Mononuclear cell (primary cell): ENCODE measurements around the gene MRTFA. TPM values are rescaled to one million over a fixed set of nuclear protein-coding genes. Genes with fewer than 3 reads are reported as not detected.
"Not testable (repeated sequence)": the region's sequence is repeated elsewhere in the genome, so short reads cannot be mapped to it uniquely, and the experiment has no call there.

ENCODE experiments used
- H3K27me3 ChIP-seq: 2 replicates; pipeline ENCODE4 v1.6.0; 2011; ENCODE audit warnings: low read length, control low read depth; ENCODE audit not compliant: insufficient read depth
- H3K4me1 ChIP-seq: 2 replicates; pipeline ENCODE4 v1.5.1; 2011; ENCODE audit warnings: mild to moderate bottlenecking, low read length, control low read depth; ENCODE audit not compliant: insufficient read depth
- H3K4me3 ChIP-seq: 2 replicates; pipeline ENCODE4 v1.5.1; 2011; ENCODE audit warnings: mild to moderate bottlenecking, low read length, moderate library complexity
- H3K9me3 ChIP-seq: 2 replicates; pipeline ENCODE4 v1.5.1; 2011; ENCODE audit warnings: low read depth, mild to moderate bottlenecking, control low read depth, low read length
- total RNA-seq: library from RNA; depleted of rRNA; stranded (reverse); fragments of >200 nt; gene quantifications from one replicate; pipeline ENCODE4 v1.2.3, GENCODE V29; 2012

MRTFA gene
- total RNA-seq, 1 donor: 40.6 TPM

DNA sequence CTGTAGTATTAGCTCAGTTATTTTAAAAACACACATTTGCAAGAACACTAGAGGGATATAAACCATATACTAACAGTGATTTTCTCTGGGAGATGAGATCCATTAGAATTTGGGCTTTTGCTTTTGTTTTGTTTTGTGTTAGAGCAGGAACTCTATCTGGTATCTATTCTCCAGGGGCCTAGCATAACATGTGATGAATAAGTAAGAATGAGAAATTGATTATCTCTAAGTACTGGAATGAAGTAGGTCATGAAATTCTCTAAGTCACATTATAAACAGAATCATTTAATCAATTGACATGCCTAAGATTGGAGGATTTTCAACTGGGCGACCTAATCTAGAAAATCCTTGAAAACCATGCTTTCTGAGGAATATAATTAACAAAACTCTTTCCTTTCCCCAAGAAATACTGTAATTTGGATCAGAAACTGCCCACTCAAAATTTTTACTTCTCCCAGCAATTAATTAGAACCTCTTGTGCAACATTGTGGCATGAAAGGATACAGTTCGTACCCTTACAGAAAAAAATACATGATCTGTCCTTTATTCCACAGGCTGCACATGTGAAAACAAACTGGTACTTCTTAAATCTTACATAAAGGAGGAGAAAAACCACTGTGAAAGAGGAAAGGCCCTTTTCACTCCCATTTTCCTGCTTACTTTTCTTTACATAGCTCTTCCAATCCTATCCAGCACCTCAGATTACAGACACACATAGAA, 93.5 kb downstream of the MRTFA start:
- no peaks in the 10 kb centered on the region for H3K9me3 ChIP-seq
- no peaks in the 10 kb centered on the region for H3K27me3 ChIP-seq
- H3K4me1 ChIP-seq: no peaks in the 10 kb centered on the region
- H3K4me3 ChIP-seq: no peak overlapping the region

GRCh38 chr22:40541300-40541699, 95.2 kb downstream of the MRTFA start:
- H3K4me1 ChIP-seq: no peaks in the 10 kb centered on the region

GRCh38 chr22:40540265-40540664, 96.3 kb downstream of the MRTFA start:
- Histone ChIP-seq H3K9me3 (no peaks in the 10 kb centered on the region), H3K27me3 (no peaks in the 10 kb centered on the region), H3K4me3 (no peak overlapping the region)

More at GRCh38 chr22:40541300-40541699, 95.2 kb downstream of the MRTFA start:
- Histone ChIP-seq H3K27me3 (no peaks in the 10 kb centered on the region), H3K4me3 (no peak overlapping the region), H3K9me3 (no peaks in the 10 kb centered on the region)

GRCh38 chr22:40536149-40536548, 100.4 kb downstream of the MRTFA start:
- not testable (repeated sequence) for H3K9me3 ChIP-seq, H3K27me3 ChIP-seq, H3K4me3 ChIP-seq
- peaks cover 40% of the 10 kb centered on the region for H3K4me1 ChIP-seq

More at GRCh38 chr22:40540265-40540664, 96.3 kb downstream of the MRTFA start:
- H3K4me1 ChIP-seq: peaks cover 4% of the 10 kb centered on the region

GRCh38 chr22:40535642-40536041, 100.9 kb downstream of the MRTFA start:
- peaks cover 40% of the 10 kb centered on the region for H3K4me1 ChIP-seq
- no peaks in the 10 kb centered on the region for H3K27me3 ChIP-seq
- no peaks in the 10 kb centered on the region for H3K9me3 ChIP-seq
- no peak overlapping the region for H3K4me3 ChIP-seq

GRCh38 chr22:40535189-40535512, 101.4 kb downstream of the MRTFA start:
- peaks cover 40% of the 10 kb centered on the region for H3K4me1 ChIP-seq
- H3K9me3 ChIP-seq: no peaks in the 10 kb centered on the region
- H3K4me3 ChIP-seq: no peak overlapping the region
- H3K27me3 ChIP-seq: no peaks in the 10 kb centered on the region

GRCh38 chr22:40534379-40535188, 101.9 kb downstream of the MRTFA start:
- Histone ChIP-seq H3K4me3 (no peak overlapping the region), H3K4me1 (peaks cover 40% of the 10 kb centered on the region), H3K27me3 (no peaks in the 10 kb centered on the region)

DNA sequence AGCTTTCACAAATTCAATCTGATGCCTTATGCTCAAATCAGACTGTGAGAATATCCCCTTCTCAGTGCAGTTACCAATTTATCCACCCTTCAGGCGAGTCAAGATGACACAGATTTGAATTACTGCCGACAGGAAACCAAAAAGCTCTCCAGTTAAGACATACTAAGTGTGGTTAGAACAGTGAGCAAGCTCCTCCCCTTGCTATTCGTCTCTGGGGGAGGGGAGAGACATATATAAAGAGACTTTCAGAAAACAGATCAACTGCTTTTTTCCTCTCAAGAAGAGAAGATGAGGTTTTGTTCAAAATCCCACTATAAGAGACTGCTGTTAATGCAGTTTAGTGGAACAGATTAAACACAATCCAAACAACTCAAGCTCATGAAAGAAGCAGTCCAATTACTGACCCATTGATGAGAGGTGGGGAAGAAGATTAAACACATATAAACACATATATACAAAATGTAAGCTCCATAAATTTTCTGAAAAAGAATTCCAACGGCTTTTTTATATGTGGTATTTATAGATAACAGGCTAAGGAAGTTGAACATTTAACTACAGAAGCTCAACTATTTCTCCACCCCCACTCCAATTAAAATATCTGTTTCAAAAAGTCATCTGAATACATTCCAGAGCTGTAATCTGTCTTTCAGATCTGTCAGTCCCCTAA, 102.7 kb downstream of the MRTFA start:
- Histone ChIP-seq H3K9me3 (no peaks in the 10 kb centered on the region), H3K27me3 (no peaks in the 10 kb centered on the region), H3K4me1 (peaks cover 40% of the 10 kb centered on the region), H3K4me3 (peak overlapping the region; percentile 17)

More at GRCh38 chr22:40534379-40535188, 101.9 kb downstream of the MRTFA start:
- H3K9me3 ChIP-seq: no peaks in the 10 kb centered on the region

DNA sequence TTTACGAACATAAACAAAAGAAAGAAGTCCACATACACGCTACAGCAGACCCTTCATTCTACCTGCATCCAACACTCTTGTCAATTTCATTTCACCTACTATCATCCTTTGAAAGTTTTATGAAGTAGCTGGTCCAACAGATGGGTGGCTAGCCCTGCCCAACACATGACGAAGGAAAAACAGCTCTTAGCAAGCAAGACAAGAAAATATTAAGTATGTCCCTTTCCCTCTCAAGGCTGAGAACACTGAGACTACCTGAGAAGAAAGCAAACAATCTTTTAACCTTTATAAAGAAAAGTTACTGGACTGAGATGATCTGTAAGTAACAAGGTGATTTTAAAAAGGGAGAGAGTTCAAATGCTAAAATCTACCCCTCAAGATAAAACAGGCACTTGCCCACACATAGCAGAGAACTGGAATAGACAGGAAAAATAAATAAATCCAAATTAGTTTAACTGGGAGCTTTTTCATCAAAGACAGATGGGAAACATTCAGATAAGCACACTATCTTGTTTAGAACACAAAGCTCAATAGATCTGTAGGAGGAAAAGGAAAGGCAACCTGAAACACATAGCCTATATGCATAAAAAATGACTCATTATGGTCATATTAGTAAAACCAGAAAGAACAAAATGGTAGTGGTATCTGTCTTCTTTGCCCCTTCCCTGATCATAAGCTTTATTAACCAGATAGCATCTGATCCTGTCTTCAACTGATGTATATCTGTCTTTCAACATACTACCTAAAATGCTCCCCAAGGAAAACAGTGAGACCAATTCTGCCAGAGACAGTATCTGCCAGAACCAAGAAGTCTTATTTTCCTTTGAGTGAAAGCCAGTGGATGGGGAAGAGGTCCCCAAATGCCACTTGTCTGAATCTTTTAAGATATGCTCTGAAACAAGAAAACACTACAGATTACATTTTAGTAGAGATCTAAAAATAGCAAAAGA, 104.3 kb downstream of the MRTFA start:
- no peaks in the 10 kb centered on the region for H3K9me3 ChIP-seq
- H3K4me1 ChIP-seq: peaks cover 40% of the 10 kb centered on the region
- H3K4me3 ChIP-seq: no peak overlapping the region
- no peaks in the 10 kb centered on the region for H3K27me3 ChIP-seq

GRCh38 chr22:40530391-40530790, 106.1 kb downstream of the MRTFA start:
- not testable (repeated sequence) for H3K9me3 ChIP-seq, H3K27me3 ChIP-seq, H3K4me3 ChIP-seq
- H3K4me1 ChIP-seq: peaks cover 37% of the 10 kb centered on the region

DNA sequence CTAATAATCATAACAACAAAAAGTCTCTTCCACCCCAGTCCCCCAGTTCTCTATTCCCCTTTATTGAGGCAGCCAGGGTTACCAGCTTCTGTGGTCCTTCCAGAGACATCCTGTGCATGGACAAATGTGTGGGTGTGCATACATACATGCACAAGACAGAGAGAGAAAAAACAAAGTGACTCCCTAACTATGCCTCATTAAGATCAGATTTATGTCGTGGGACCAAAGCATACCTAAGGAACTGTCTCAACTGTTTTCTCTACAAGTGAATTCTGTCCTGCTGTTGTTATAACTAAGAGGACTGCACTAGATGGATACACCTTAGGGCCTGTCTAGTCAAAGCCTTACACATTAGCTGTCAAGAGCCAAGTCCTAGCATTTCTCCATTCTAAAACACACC, 106.7 kb downstream of the MRTFA start:
- Histone ChIP-seq H3K27me3 (no peaks in the 10 kb centered on the region), H3K9me3 (no peaks in the 10 kb centered on the region), H3K4me3 (no peak overlapping the region), H3K4me1 (peaks cover 31% of the 10 kb centered on the region)

DNA sequence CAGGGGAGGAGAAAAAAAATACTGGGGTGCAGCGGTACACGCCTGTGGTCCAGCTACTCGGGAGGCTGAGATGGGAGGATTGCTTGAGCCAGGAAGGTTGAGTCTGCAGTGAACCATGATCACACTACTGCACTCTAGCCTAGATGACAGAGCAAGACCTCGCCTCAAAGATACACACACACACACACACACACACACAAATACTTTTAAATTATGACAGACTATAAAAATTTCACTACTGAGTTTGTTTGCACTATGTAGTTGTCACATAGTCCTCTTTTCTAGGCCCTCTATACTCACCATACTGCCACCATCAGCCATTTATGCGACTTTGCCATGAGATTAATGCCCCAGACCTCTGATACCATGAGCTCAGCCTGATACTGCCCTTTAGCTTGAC, 109.6 kb downstream of the MRTFA start:
- no peaks in the 10 kb centered on the region for H3K9me3 ChIP-seq
- no peak overlapping the region for H3K4me3 ChIP-seq
- H3K4me1 ChIP-seq: peaks cover 3% of the 10 kb centered on the region
- no peaks in the 10 kb centered on the region for H3K27me3 ChIP-seq

DNA sequence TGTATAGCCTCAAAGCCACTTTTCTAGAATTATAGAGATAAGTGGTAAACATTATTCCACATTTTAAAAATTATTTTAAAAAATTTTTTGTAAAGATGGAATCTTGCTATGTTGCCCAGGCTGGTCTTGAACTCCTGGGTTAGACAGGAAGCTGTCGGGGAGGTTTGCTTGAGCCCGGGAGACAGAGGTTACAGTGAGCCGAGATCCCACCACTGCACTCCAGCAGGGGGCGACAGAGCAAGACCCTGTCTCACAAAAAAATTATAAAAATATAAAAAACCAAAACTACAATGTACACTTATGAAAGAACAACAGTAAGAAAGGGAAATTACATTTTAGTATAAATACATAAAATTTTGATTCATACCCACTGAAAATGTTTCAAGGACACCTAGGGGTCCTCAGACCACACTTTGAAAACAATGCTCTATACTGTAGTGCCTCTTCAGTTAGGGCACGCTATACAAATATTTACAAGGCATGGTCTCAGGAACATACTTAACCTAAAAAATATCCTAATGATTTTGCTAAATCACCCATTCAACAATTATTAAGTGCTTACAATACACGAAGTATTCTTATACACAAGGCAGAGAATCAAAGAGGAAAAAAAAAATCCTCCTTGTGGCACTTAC, 111.2 kb downstream of the MRTFA start:
- Histone ChIP-seq H3K4me3 (no peak overlapping the region), H3K4me1 (no peaks in the 10 kb centered on the region), H3K27me3 (no peaks in the 10 kb centered on the region), H3K9me3 (no peaks in the 10 kb centered on the region)
